ENCODE measurements around the gene AMD1.

- TF ChIP-seq CTCF (IDR thresholded peaks at IDR 0.05) (no peak), POLR2A (IDR thresholded peaks at IDR 0.05; ENCODE audit: low read length) (no peak), RCOR1 (IDR thresholded peaks at IDR 0.05; ENCODE audit: low read depth, low read length) (no peak)
Observed at GRCh38 chr6:110886555-110887167, 12.1 kb downstream of the AMD1 start.

All from A549 (cell line).